ENCODE results near the gene TMEM178B.

DNA sequence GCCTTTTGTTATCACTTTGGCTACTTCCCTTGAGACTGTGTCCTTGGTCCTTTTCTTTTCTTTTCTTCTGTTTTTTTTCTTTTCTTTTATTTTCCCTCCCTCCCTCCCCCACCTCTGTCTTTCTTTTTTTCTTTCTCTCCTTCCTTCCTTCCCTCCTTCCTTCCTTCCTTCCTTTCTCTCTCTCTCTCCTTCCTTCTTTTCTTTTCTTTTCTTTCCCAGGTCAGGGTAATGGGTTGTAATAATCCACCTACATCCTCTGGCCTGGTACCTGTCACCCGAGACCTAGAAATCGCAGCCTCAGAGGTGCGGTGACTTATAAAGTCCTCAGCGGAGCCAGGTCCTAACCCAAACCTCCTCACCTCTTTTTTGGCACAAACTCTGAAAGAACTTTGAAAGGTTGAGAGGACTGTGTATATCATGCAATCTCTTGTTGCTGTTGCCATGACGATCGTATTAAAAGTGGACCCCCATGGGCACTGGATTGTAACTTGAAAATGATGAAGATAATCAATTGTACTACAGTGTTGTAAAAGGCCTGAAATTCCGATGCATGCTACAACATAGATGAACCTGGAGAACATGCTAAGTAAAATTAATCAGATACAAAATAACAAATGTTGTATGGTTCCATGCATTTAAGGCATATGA lies 336.6 kb downstream of the TMEM178B start:
- TF ChIP-seq, protein P1, sequence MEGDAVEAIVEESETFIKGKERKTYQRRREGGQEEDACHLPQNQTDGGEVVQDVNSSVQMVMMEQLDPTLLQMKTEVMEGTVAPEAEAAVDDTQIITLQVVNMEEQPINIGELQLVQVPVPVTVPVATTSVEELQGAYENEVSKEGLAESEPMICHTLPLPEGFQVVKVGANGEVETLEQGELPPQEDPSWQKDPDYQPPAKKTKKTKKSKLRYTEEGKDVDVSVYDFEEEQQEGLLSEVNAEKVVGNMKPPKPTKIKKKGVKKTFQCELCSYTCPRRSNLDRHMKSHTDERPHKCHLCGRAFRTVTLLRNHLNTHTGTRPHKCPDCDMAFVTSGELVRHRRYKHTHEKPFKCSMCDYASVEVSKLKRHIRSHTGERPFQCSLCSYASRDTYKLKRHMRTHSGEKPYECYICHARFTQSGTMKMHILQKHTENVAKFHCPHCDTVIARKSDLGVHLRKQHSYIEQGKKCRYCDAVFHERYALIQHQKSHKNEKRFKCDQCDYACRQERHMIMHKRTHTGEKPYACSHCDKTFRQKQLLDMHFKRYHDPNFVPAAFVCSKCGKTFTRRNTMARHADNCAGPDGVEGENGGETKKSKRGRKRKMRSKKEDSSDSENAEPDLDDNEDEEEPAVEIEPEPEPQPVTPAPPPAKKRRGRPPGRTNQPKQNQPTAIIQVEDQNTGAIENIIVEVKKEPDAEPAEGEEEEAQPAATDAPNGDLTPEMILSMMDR (IDR thresholded peaks at IDR 0.05 in 4 of 5, conservative IDR thresholded peaks at IDR 0.05 in 1 of 5), result no peak
- TF ChIP-seq POLR2A (IDR thresholded peaks at IDR 0.05), result no peak
